ENCODE measurements around the gene SPINK1. TPM values are rescaled to one million over a fixed set of nuclear protein-coding genes. Genes with fewer than 3 reads are reported as not detected.

The SPINK1 gene
- polyA plus RNA-seq, 1 donor (not counting 4 experiments of a cell fraction or from before 2014, with no cell fraction given) = 0.17 TPM

DNA sequence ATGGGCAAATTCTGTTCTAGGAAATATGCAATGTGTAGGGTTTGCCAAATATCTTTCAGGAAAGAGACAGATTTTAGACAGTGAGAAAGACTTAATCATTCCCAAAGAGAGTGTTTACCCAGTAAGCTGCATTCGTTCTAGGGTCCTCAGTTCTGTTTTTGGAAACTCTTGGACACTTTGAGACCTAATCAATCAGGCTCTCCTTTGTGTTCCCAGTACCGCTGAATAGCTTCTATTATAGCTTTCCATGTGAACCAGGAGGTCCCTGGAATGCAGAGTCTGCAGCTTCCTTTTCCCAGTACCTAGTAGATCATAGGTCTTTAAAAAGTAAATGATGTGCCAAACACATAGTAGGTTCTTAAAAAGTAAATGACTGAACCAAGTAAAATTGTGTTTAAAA lies 11.4 kb upstream of the SPINK1 start:
- dilution Hi-C loops (cut with MboI; ENCODE audit: extremely low pct_ligation_motif_present, low sequenced_read_pairs) = no loop called here
- FAIRE-seq = no peak
- no peaks in the 10 kb centered on the region for H4K20me1 ChIP-seq (ENCODE audit: control insufficient read depth, extremely low read depth, insufficient read depth, low read length)

DNA sequence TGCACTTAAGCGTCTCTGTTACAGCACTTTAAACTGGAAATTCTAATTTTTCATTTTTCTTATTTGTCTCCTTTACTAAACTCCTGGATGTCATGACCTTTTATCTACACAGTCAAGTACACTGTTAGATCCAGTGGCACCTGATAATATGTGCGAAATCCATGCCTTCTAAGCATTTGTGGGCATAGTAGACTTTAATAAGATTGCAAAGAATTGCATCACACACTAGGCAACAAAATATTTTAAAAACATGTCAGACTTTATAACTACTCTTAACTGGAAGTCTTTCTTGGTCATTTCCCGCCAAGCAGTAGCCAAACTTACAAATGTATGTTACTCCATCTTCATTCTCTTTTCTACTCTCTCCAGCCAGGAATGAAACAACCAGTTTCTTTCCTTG lies 5.0 kb upstream of the SPINK1 start:
- no peak overlapping the region for H3K27ac ChIP-seq (ENCODE audit: control insufficient read depth, insufficient read depth, low read length)

More for the DNA sequence above, 11.4 kb upstream of the SPINK1 start:
- Histone ChIP-seq H3K36me3 (ENCODE audit: control insufficient read depth in 2 of 2, extremely low read depth in 1 of 2, insufficient read depth in 2 of 2, low read length in 2 of 2) (no peaks in the 10 kb centered on the region), H3K4me1 (ENCODE audit: control insufficient read depth, extremely low read depth, insufficient read depth, low read length) (no peaks in the 10 kb centered on the region), H3K9me3 (ENCODE audit: control insufficient read depth, low read depth, low read length) (no peaks in the 10 kb centered on the region), H3K4me3 (ENCODE audit: control insufficient read depth in 2 of 3, extremely low read depth in 1 of 3, insufficient read depth in 2 of 3, low read depth in 1 of 3, low read length in 3 of 3) (no peak overlapping the region), H2AFZ (ENCODE audit: control insufficient read depth, low read length) (no peak overlapping the region), H3K27me3 (ENCODE audit: control insufficient read depth, extremely low read depth, insufficient read depth, low read length) (no peaks in the 10 kb centered on the region), H3K27ac (ENCODE audit: control insufficient read depth, insufficient read depth, low read length) (no peak overlapping the region), H3K9me1 (ENCODE audit: control insufficient read depth, extremely low read depth, insufficient read depth, low read length) (no peaks in the 10 kb centered on the region), H3K79me2 (ENCODE audit: control insufficient read depth, insufficient read depth, low read length) (no peaks in the 10 kb centered on the region), H3K9ac (ENCODE audit: control insufficient read depth, extremely low read depth, insufficient read depth, low read length) (no peak overlapping the region), H3K4me2 (ENCODE audit: control insufficient read depth, extremely low read depth, insufficient read depth, low read depth, low read length) (no peak overlapping the region)
- TF ChIP-seq, protein P1, sequence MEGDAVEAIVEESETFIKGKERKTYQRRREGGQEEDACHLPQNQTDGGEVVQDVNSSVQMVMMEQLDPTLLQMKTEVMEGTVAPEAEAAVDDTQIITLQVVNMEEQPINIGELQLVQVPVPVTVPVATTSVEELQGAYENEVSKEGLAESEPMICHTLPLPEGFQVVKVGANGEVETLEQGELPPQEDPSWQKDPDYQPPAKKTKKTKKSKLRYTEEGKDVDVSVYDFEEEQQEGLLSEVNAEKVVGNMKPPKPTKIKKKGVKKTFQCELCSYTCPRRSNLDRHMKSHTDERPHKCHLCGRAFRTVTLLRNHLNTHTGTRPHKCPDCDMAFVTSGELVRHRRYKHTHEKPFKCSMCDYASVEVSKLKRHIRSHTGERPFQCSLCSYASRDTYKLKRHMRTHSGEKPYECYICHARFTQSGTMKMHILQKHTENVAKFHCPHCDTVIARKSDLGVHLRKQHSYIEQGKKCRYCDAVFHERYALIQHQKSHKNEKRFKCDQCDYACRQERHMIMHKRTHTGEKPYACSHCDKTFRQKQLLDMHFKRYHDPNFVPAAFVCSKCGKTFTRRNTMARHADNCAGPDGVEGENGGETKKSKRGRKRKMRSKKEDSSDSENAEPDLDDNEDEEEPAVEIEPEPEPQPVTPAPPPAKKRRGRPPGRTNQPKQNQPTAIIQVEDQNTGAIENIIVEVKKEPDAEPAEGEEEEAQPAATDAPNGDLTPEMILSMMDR (optimal IDR thresholded peaks at IDR 0.05 in 1 of 3, IDR thresholded peaks at IDR 0.05 in 1 of 3, conservative IDR thresholded peaks at IDR 0.05 in 1 of 3; ENCODE audit: extremely low read depth in 1 of 3, insufficient read depth in 2 of 3, low read length in 3 of 3) = no peak
- no peak for TF ChIP-seq EZH2 (IDR thresholded peaks at IDR 0.05; ENCODE audit: low read length)
- DNase-seq (ENCODE audit: low read depth, low spot score) = no peak

More for the DNA sequence above, 5.0 kb upstream of the SPINK1 start:
- Histone ChIP-seq H3K9me3 (ENCODE audit: control insufficient read depth, low read depth, low read length) (no peaks in the 10 kb centered on the region), H4K20me1 (ENCODE audit: control insufficient read depth, extremely low read depth, insufficient read depth, low read length) (no peaks in the 10 kb centered on the region), H3K27me3 (ENCODE audit: control insufficient read depth, extremely low read depth, insufficient read depth, low read length) (peaks cover 3% of the 10 kb centered on the region), H3K4me1 (ENCODE audit: control insufficient read depth, extremely low read depth, insufficient read depth, low read length) (no peaks in the 10 kb centered on the region), H3K9me1 (ENCODE audit: control insufficient read depth, extremely low read depth, insufficient read depth, low read length) (no peaks in the 10 kb centered on the region), H3K4me2 (ENCODE audit: control insufficient read depth, extremely low read depth, insufficient read depth, low read depth, low read length) (no peak overlapping the region), H3K9ac (ENCODE audit: control insufficient read depth, extremely low read depth, insufficient read depth, low read length) (no peak overlapping the region), H2AFZ (ENCODE audit: control insufficient read depth, low read length) (no peak overlapping the region), H3K36me3 (ENCODE audit: control insufficient read depth in 2 of 2, extremely low read depth in 1 of 2, insufficient read depth in 2 of 2, low read length in 2 of 2) (no peaks in the 10 kb centered on the region), H3K4me3 (ENCODE audit: control insufficient read depth in 2 of 3, extremely low read depth in 1 of 3, insufficient read depth in 2 of 3, low read depth in 1 of 3, low read length in 3 of 3) (no peak overlapping the region), H3K79me2 (ENCODE audit: control insufficient read depth, insufficient read depth, low read length) (no peaks in the 10 kb centered on the region)
- DNase-seq (ENCODE audit: low read depth, low spot score) = no peak
- FAIRE-seq = no peak
- TF ChIP-seq, protein P1 (optimal IDR thresholded peaks at IDR 0.05 in 1 of 3, IDR thresholded peaks at IDR 0.05 in 1 of 3, conservative IDR thresholded peaks at IDR 0.05 in 1 of 3; ENCODE audit: extremely low read depth in 1 of 3, insufficient read depth in 2 of 3, low read length in 3 of 3) = no peak
- TF ChIP-seq EZH2 (IDR thresholded peaks at IDR 0.05; ENCODE audit: low read length) = no peak
- dilution Hi-C loops (cut with MboI; ENCODE audit: extremely low pct_ligation_motif_present, low sequenced_read_pairs) = no loop called here
